COLO668 (cell line): ENCODE data around the gene SRCIN1.

ENCODE experiments used
- DNase-seq: peaks from one replicate; lab custom pipeline; 2025; ENCODE audit not compliant: unreplicated experiment; lab: John Stamatoyannopoulos, UW

The SRCIN1 gene

DNA sequence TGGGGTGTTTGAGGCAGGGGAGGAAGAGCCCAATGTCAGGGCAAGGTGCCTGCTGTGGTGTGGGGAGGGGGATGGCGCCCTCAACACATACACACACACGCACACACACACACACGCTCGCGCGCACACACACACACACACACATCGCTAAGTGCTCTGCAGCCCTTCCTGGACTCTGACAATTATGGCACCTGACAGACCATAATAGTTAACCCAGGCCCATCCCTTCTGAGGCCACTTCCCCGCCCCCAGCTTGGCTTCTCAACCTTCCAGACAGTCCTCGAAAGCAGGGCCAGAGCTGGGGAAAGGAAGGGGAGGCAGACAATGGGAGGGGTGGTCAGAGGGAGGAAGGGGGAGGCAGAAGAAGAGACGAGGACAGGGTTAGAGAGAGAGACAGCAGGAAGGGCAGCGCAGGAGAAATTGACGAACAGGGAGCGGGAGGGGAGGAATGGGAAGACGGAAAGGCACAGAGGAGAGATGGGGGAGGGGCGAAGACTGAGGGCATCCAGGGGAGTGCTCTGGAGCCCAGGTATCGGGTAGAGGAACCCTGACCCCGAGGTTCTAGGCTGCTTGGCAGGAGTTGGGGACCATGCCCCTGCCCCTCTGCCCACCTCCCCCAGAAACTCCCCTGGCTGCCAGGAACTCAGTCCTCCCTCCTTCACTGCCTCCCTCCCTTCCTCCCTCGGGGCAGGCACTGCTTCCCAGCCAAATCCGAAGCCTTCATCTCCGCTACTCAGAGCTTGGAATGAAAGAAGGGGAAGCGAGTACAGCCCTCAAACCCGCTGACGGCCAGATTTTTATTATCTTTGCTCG lies 4.0 kb downstream of the SRCIN1 start:
- peak; percentile 43 for DNase-seq

DNA sequence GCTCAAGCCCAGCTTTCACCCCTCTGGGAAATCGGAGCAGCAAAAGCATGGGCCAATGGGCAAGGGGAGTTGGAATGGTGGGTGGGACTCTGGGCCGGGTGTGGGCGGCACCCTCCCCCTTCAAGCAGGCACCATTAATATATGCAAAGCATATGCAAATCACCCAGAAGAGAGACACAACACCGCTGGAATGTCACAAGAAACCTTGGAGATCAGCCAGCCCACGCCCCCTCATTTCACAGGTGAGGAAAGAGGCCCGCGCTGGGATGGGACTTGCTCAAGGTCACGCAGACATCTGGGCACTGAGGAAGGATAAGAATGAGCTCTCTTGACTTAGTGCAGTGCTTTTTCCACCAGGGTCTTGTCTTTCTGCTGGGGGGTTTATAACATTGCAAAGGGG lies 4.8 kb downstream of the SRCIN1 start:
- no peak for DNase-seq

DNA sequence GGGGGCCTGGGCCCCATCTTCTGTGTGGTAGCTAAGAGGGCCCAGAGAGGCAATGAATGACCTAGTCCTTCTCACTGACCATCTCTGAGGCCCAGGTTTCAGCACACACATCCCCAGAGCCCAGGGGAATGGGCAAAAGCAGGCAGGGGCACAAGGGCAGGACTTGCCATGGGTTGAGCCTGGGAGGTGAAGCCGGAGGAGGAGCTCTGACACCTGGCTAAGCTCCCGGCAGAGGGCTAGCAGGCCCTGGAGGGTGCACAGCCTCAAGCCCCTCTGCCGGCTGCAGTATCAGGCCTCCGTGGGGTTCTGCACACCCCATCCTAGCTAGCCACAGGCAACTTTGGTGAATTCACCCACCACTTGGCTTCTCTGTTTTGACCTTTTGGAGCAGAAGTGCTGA lies 5.3 kb downstream of the SRCIN1 start:
- DNase-seq = no peak

DNA sequence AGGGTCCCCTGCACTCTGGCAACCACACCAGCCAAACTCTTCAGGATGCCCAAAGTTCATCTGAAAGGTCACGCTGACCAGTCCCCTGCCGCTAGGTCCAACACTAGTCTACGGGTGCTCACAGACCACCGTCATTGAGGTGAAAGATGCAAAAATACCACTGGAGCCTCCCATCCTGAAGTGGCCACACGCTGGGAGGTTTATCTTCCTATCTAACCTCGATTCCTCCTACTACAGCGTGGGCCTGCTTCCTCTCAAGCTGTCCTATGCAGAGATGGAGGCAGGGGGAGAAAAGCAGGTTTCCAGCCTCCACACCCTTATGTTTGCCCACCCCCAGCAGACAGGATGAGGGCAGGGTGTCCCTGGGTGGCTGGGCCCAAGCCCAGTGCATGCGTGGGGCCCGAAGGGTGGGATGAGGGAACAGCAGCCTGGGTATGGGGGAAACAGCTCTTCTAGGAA lies 6.3 kb downstream of the SRCIN1 start:
- no peak for DNase-seq

DNA sequence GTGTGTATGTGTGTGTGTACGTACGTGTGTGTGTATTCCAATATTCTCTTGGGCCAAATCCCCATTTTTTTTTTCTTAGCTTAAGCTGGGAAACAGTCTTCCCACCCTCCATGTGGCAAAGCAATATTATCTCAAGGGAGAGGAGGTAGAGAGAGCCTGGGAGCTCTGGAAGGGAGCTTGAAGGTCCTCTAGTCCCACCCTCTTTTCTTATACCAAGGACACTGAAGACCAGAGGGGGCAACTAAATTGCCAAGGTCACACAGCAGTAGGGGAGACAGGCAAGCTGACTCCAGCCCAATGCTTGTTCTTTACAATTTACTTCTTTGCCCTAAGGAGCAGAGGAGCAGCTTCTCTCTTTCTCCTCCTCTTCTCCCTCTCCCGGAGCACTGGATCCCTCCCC lies 6.8 kb downstream of the SRCIN1 start:
- DNase-seq = no peak

DNA sequence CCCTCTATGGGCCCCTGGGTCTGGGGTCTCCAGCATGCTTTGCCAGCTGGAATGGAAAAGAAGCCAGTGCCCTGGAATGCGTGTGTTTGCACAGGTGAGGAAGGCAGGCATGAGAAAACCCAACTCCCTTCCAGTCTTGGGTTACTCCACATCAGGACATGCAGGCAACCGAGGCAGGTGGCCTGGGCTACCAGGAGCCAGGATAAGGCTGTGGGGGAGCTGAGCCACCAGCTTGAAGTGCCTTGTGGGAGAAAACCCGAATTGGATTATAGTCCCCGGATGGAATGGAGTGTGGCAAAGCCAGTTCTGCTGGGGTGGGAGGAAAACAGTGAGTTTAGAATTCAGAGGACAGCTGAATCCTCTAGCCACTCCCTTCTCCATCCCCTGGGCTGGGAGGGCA lies 7.2 kb downstream of the SRCIN1 start:
- peak; percentile 81 for DNase-seq

DNA sequence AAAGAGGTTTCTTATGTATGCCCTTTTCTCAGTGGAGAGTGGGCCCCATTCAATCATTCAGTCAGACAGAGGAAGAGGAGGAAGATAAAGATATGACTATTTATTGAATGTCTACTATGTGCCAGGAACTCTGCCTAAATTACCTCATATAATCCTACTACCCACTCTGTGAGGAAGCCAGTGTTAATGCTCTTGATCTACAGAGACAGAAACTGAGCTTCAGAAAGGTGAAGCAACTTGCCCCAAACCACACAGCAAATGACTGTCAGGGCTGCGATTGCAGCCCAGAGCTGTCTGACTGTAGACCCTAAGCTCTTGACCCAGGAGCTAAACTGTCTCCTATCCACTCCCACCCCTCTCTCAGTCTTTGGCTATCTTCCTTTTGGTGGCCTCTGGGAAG lies 8.4 kb downstream of the SRCIN1 start:
- DNase-seq = no peak

DNA sequence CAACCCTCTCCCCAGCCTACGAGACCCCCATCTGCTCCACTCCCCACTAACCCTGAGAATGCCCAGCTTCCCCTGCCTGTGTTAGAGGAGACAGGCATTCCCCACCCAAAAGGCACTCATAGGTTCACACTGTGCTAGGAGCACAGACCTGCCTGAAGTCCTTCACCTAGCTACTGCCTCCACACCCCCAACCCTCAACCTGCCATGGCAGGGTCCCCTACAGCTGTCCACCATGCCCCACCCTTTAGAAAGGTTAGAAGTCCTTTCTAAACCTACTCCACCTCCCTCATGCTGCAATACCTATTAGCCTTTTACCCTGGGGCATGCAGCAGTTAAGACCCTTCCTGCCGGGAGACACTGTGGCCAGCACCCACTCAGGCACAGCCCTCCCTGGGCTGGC lies 9.1 kb downstream of the SRCIN1 start:
- DNase-seq = no peak

DNA sequence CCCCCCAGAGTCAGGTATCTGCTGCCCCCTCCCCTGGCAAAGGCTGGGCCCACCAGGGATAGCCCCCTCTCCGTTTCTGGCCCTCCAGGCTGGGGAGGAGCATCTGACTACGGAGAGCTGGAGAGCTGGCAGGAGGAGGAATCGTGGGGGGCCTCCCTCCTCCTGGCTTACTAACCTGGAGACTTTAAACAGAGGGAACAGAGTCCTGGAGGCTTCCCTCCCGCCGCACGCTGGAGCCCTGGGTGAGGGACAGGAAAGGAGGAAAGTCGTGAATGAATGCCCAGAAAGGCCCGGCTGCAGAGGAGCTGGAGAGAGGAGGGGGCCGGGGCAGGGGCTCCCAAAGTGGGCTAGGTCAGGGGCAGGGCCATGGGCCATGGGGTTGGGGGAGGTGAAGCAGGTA lies 9.9 kb downstream of the SRCIN1 start:
- DNase-seq = no peak

DNA sequence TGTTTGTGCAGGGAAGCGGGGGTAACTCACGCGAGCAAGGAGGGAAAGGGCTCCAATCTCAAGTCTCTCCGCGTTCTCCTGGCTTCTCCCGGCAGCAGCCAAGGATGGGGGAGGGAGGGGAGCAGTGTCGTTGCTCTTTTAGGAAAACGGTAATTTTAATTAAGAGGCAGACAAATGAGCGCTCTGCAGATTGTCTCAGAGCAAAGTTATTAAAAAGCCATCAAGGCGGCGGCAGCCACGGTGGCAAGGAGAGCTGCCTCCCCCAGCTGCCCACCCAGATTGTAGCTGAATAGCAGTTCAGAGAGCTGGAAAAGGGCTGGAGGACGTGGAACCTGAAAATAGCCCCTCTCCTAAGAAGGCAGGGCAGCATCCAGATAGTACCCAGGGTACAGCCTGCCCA lies 11.6 kb downstream of the SRCIN1 start:
- DNase-seq = no peak

DNA sequence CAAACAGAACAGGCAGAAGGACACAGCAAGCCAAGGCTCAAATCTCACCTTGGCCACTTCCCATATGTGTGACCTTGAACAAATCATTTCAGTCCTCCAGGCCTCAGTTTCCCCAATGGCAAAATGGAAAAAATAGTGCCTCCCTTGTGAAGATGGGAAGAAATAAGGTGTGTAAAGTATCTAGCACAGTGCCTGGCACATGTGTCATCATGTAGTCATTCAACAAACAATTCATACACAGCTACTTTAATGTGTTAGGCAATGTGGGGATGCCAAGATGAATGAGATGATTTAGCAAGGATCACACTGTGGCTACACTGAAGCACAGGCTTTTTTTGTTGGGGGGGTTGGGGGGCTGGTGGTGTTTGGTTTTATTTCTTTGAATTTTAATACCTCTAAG lies 13.3 kb downstream of the SRCIN1 start:
- no peak for DNase-seq

DNA sequence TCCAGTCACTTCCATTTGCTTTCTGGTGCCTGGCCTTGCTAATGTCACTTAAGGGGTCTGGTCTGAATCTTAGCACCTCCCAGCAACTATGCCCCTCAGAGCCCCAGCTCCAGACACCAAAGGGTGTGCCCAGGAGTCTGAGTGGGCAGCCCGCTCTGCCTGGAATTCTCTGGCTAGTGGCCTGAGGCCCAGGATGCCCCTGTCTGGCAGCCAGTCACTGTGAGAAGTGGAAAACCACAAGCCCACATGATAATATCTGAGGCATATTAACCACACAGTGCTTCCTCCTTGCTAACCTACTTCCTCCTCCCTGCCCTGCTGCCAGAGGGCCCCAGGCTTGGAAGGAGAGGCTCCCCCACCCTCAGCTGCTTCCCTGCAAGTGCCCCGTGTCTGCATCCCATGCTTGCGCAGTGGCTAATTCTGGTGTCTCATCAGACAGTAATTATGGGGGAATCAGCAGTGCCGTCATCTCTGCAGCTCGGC lies 14.0 kb downstream of the SRCIN1 start:
- DNase-seq = no peak

DNA sequence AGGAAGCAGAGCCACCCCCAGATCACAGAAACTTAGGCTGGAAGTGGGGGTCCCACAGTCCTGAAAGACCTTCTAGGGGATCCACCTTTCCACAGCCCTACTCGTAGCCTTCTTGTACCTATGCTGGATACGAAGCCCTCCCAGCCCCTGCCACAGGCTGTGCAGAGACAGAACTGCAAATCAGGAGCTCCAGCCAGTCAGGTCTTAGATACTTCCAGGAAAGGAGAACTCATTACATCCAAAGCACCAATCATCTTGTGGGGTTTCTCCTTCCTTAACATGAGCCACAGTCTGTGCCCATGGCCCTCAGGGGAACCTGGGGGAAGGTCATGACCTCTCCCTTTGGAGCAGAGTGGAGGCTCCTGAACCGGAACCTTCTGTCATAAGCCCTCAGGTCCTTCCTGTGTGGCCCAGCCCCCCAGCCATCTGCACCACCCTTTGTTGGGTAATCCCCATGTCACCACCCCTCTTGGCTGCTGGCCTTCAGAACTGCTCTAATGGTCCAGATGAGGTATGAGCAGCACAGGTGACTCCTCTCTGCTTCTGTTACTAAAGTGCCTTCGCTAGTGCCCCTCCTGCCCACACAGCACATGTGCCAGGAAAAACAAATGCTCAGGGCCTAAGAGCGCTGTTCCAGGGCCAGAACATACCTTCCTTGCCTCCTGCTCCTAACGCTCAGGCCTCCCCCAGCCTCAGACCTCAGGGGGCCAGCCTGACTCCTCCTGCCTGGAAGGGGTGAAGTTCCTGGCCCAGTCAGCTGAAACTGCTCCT lies 14.6 kb downstream of the SRCIN1 start:
- DNase-seq = peak; percentile 3

DNA sequence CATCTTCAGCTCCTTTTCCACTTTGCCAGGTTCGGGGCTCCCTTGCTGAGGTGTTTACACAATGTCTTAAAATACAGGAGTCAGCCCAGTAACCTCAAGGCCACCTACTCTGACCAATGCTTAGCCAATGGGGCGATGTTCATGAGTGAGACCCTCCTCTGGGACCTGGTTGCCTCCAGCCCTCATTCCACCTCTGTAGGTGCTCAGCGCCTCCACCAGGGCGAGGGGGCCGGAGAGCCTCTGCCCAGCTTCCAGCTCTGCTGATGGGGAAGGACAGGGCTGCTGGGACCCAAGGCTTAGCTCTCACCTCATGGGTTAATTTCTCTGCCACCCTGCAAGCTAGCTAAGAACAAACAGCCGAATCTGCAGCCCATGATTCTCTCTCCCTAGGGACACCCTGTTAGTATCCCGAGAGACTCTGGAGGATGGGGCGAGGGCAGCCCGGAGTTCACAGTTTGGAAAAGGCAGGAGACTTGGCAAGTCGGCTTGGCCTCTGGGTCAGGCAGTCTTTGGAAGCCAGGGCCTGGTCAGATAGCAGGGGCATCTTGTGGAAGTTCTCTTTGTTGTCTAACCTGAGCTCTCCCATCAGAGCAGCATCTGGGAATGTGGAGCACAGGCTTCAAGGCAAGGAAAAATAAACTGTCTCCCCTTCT lies 16.2 kb downstream of the SRCIN1 start:
- no peak for DNase-seq

DNA sequence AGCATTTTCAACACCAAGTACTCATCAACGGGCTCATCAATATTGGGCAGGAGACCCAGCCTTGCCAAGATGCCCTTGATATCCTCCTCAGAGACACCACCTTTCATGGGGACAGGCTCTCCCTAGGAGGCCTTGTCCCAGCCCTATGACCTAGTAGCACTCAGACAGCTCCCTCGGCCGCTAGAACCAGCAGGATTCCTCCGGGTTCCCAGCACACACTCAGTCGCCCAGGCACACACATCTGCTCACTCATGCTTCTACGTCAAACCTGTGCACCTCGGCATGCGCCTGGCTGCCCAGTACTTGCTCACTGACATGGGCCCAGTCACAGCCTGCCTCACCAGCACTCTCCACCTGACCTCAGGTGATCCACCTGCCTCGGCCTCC lies 17.0 kb downstream of the SRCIN1 start:
- DNase-seq = no peak

DNA sequence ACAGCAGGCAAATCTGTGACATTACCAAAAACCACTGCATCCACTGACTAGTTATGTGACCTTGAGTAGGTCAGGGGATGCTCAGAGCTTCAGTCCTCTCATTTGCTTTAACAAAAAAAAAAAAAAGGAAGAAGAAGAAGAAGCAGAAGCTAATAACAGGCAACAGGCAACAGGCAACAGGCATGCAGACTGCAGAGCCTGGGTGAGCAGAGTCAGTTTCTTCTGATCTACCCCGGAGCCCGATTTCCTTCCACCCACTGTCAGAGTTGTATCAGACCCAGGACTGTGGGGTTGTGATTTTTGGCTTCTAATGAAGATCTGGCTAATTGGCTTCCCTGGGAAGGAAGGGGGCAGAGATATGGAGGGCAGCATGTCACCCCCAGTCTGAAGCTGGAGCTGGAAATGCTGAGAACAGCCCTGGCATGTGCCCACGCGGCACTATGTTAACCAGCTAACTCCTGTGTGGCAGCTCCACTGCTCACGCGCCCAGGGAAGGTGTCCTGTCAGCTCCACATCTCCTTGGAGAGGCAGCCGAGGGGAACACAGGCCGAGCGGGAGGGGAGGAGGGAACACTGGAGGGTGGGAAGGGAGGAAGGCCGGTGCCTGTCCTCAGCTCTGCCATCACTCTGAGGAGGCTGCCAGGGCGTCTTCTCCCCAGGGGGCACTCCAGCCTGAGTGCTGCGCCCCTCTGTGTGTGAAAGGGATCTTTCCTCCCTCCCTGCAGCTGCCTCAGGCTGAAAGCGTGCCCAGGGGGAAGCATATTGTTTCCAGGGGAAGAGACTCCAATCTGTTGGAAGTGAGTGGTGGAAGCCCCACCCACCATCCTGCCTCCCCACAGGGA lies 17.6 kb downstream of the SRCIN1 start:
- no peak for DNase-seq

DNA sequence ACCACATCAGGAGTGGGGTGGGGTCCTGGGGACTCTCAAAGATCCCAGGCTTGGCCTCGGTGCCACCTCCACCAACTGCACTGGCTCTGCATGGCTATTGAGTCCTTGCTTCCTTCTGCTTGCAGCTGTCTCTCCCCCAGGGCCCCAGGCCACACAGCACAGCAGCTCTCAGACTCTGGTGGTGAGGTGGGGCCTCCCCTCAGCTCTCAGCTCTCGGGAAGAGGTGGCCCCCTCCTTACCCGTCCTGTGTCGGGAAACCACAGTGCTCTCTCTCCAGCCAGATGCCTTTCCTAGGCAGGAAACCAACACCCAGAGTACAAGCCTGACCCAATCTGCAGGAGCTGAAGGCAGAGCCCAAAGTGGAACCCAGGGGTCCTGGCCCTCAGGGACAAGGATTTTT lies 18.5 kb downstream of the SRCIN1 start:
- DNase-seq = no peak

DNA sequence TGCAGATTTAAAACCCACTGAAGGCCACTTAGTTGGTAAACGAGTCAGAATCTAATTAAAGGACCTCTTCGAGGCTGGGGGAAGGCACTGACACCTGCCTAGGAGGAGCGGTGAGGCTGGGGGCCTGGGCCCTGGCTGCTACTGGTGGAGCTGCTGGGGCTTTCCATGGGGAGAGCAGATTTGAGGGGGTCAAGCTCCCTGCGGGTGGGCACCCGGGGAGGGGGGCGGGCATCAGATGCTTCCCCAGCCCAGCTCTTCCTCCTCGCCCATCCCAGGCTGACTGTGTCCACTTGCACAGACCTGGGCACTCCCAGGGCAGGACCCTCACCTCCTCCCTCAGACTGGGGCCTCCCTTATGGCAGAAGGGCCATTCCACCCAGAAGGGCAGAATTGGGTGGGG lies 19.0 kb downstream of the SRCIN1 start:
- DNase-seq = no peak

DNA sequence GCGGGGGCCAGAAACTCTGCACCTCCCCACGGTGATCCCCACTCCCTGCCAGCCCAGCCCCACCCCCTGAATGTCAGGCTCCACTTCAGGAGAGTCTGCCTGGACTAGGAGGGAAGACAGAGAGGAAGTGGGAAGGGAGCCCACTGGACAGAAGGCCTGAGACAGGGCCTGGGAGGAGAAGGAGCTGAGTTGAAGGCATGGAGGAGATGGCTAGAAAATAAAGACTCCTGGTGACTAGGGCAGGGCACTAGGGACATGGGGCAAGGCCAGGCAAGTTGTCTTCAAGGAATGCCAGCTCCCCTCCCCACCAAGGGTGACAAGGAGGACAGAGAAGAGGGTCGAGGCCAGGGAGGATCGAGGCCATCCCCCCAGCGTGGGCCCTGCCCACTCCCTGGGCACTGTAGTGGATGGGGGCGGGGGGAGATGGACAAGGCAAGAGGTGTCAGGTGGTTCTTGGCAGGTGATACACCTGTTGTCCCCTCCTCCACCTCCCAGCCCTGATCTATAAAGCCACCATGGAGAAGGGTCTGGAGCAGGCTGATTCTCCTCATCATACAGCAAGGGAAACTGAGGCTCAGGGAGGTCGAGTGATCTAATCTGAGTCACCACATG lies 19.7 kb downstream of the SRCIN1 start:
- no peak for DNase-seq
